ENCODE measurements around the gene MAST2.

GRCh38 chr1:45820173-45820572 lies 16.8 kb downstream of the MAST2 start:
- TF ChIP-seq POLR2A (IDR thresholded peaks at IDR 0.05) (no peak), CTCF (IDR thresholded peaks at IDR 0.05) (no peak)

All from esophagus squamous epithelium (tissue), 4 donors.